HCT116 (cell line): ENCODE data around the gene ATP8A2. TPM values are rescaled to one million over a fixed set of nuclear protein-coding genes. Genes with fewer than 3 reads are reported as not detected.

Experiments used
- ATAC-seq: fragments of 200-7000 bp; cut with Tn5 transposase; 2 replicates; pipeline ENCODE4 v1.9.1; 2020; ENCODE audit warnings: mild to moderate bottlenecking, moderate library complexity
- BruUV-seq: library from RNA; stranded (reverse); fragments of 400-500 nt; replicated peaks from 2 replicates; lab custom pipeline; 2021; lab: Mats Ljungman, UMichigan
- CTCF ChIA-PET: fragments of 300-600 bp; sonication (Branson Sonifier 250); formaldehyde crosslinking; loops from one replicate; lab custom pipeline; 2021; ENCODE audit warnings: antibody characterized with exemption; lab: Charles Lee
- POLR2A ChIA-PET: fragments of 300-600, 350-600 bp; sonication (Branson Sonifier 250); formaldehyde crosslinking; loops from one replicate; lab custom pipeline; 2021; ENCODE audit warnings: antibody characterized with exemption; lab: Charles Lee
- RAD21 ChIA-PET, 2 experiments: fragments of 300-600 bp; sonication (Branson Sonifier 250); formaldehyde crosslinking; loops; one replicate each; lab custom pipeline; 2023; ENCODE audit warnings: low total read pairs in 2 of 2; ENCODE audit not compliant: uncharacterized antibody in 2 of 2, unreplicated experiment in 2 of 2, low non-redundant PET in 1 of 2; lab: Charles Lee
- DNase-seq: peaks from one replicate; pipeline ENCODE4 v3.0.0-alpha.2; 2010; ENCODE audit warnings: low read depth, low spot score
- H2AFZ ChIP-seq: fragments of 200-600 bp; shearing (Covaris generic), sonication (generic); 2 replicates; pipeline ENCODE4 v1.6.1; 2017; ENCODE audit warnings: low read depth, mixed run types, mixed read lengths, antibody characterized with exemption, low read length; ENCODE audit not compliant: poor library complexity, severe bottlenecking
- H3K27ac ChIP-seq: 2 replicates; pipeline ENCODE4 v1.5.1; 2012; ENCODE audit warnings: low read depth, low read length
- H3K27me3 ChIP-seq: fragments of 200-600 bp; sonication (generic); 2 replicates; pipeline ENCODE4 v1.6.1; 2016; ENCODE audit warnings: mixed run types, low read length, mixed read lengths; ENCODE audit not compliant: insufficient read depth
- H3K36me3 ChIP-seq, 2 experiments: fragments of 200-500 bp in 1 of 2; fragments of 200-600 bp in 1 of 2; sonication (Bioruptor generic) in 1 of 2; sonication (generic) in 1 of 2; 2 replicates each; pipeline versions ENCODE4 v1.5.1 to v1.6.1; 2014 to 2016; ENCODE audit warnings: low read length in 2 of 2, inconsistent platforms in 1 of 2, mixed read lengths in 1 of 2, mixed run types in 1 of 2; ENCODE audit not compliant: insufficient read depth in 2 of 2, control insufficient read depth in 1 of 2
- H3K4me1 ChIP-seq, 2 experiments: fragments of 200-600 bp in 1 of 2; sonication (generic) in 1 of 2; 2 replicates each; pipeline versions ENCODE4 v1.5.1 to v1.6.1; 2012 to 2017; ENCODE audit warnings: low read length in 2 of 2, inconsistent platforms in 1 of 2, mild to moderate bottlenecking in 1 of 2, mixed read lengths in 1 of 2, mixed run types in 1 of 2, moderate library complexity in 1 of 2; ENCODE audit not compliant: insufficient read depth in 2 of 2, control insufficient read depth in 1 of 2
- H3K4me2 ChIP-seq: fragments of 200-600 bp; sonication (generic); 2 replicates; pipeline ENCODE4 v1.6.1; 2017; ENCODE audit warnings: mixed run types, low read length, mixed read lengths
- H3K4me3 ChIP-seq, 2 experiments: fragments of 200-600 bp in 1 of 2; sonication (generic) in 1 of 2; replicated peaks in 1 of 2; 2 replicates each; pipeline ENCODE4 v1.5.1; 2011 to 2016; ENCODE audit warnings: low read length in 2 of 2, control low read depth in 1 of 2, low read depth in 1 of 2, mild to moderate bottlenecking in 1 of 2, mixed read lengths in 1 of 2, mixed run types in 1 of 2
- H3K79me2 ChIP-seq: fragments of 200-600 bp; sonication (generic); 2 replicates; pipeline ENCODE4 v1.6.1; 2017; ENCODE audit warnings: mild to moderate bottlenecking, mixed run types, low read length, moderate library complexity, mixed read lengths; ENCODE audit not compliant: insufficient read depth
- H3K9ac ChIP-seq: fragments of 200-600 bp; sonication (generic); 2 replicates; pipeline ENCODE4 v1.6.1; 2016; ENCODE audit warnings: low read length, mixed read lengths
- H3K9me2 ChIP-seq: fragments of 200-600 bp; sonication (generic), shearing (Covaris generic); 2 replicates; pipeline ENCODE4 v1.6.1; 2017; ENCODE audit warnings: mixed run types, mild to moderate bottlenecking, moderate library complexity; ENCODE audit not compliant: insufficient read depth
- H3K9me3 ChIP-seq, 2 experiments: fragments of 200-500 bp in 1 of 2; fragments of 200-600 bp in 1 of 2; sonication (Bioruptor generic) in 1 of 2; sonication (generic) in 1 of 2; 2 replicates each; pipeline ENCODE4 v1.6.1; 2014 to 2017; ENCODE audit warnings: low read length in 2 of 2, mixed read lengths in 2 of 2, inconsistent platforms in 1 of 2, low read depth in 1 of 2, mild to moderate bottlenecking in 1 of 2, mixed run types in 1 of 2, moderate library complexity in 1 of 2; ENCODE audit not compliant: control insufficient read depth in 1 of 2, insufficient read depth in 1 of 2
- H4K20me1 ChIP-seq: fragments of 200-600 bp; sonication (generic), shearing (Covaris generic); 2 replicates; pipeline ENCODE4 v1.6.1; 2017; ENCODE audit warnings: mixed run types, mild to moderate bottlenecking, moderate library complexity; ENCODE audit not compliant: insufficient read depth
- CBX3 ChIP-seq: IDR thresholded peaks from 2 replicates; pipeline ENCODE4 v1.6.1; 2012; ENCODE audit warnings: low read depth
- CEBPB ChIP-seq: IDR thresholded peaks from 2 replicates; pipeline ENCODE4 v1.6.1; 2012; ENCODE audit warnings: low read depth
- ELF1 ChIP-seq: IDR thresholded peaks from 2 replicates; pipeline ENCODE4 v1.6.1; 2012; ENCODE audit warnings: low read depth, borderline replicate concordance
- EZH2 ChIP-seq: fragments of 200-600 bp; sonication (generic); IDR thresholded peaks from 2 replicates; pipeline ENCODE4 v1.6.1; 2017; ENCODE audit warnings: antibody characterized with exemption, mixed run types
- EZH2phosphoT487 ChIP-seq: fragments of 200-600 bp; IDR thresholded peaks from 2 replicates; pipeline ENCODE4 v1.6.1; 2018; ENCODE audit warnings: antibody characterized with exemption, borderline replicate concordance
- FOSL1 ChIP-seq: IDR thresholded peaks from 2 replicates; pipeline ENCODE4 v1.6.1; 2012; ENCODE audit warnings: low read depth
- JUND ChIP-seq: IDR thresholded peaks from 2 replicates; pipeline ENCODE4 v1.6.1; 2012
- POLR2A ChIP-seq: IDR thresholded peaks from 2 replicates; pipeline ENCODE4 v1.7.0; 2011; ENCODE audit warnings: borderline replicate concordance; ENCODE audit not compliant: insufficient read depth, insufficient read length; ENCODE audit errors: extremely low read depth
- POLR2AphosphoS5 ChIP-seq: IDR thresholded peaks from 2 replicates; pipeline ENCODE4 v1.6.1; 2011; ENCODE audit warnings: mild to moderate bottlenecking, low read depth, low read length, moderate library complexity
- RAD21 ChIP-seq: IDR thresholded peaks from 2 replicates; pipeline ENCODE4 v1.6.1; 2012; ENCODE audit warnings: low read depth, mild to moderate bottlenecking
- SIN3A ChIP-seq: IDR thresholded peaks from 2 replicates; pipeline ENCODE4 v1.6.1; 2012; ENCODE audit warnings: low read depth
- SP1 ChIP-seq: IDR thresholded peaks from 2 replicates; pipeline ENCODE4 v1.6.1; 2012; ENCODE audit warnings: low read depth
- SRF ChIP-seq: IDR thresholded peaks from 2 replicates; pipeline ENCODE4 v1.6.1; 2012; ENCODE audit warnings: low read depth
- TCF7L2 ChIP-seq: IDR thresholded peaks from 2 replicates; pipeline ENCODE4 v1.7.0; 2011; ENCODE audit warnings: borderline replicate concordance, inconsistent platforms; ENCODE audit not compliant: insufficient read depth, insufficient read length; ENCODE audit errors: extremely low read depth
- ZNF274 ChIP-seq: fragments of 200-500 bp; sonication (Bioruptor generic); IDR thresholded peaks from 2 replicates; pipeline ENCODE4 v1.6.1; 2014; ENCODE audit warnings: mild to moderate bottlenecking, low read depth, low read length, inconsistent platforms
- intact Hi-C: fragments of 100-400 bp; cut with micrococcal nuclease; formaldehyde crosslinking; loops from 2 replicates; pipeline ENCODE4 v1.10.0; 2022
- total RNA-seq: library from RNA; stranded (reverse); gene quantifications from one replicate; pipeline ENCODE4 v1.2.1, GENCODE V29; 2021; ENCODE audit not compliant: unreplicated experiment
- TF ChIP-seq, protein P1 (sequence below): IDR thresholded peaks from 2 replicates; pipeline ENCODE4 v1.6.1; 2012; ENCODE audit warnings: low read depth
- TF ChIP-seq, protein P2 (sequence below): IDR thresholded peaks from 2 replicates; pipeline ENCODE4 v1.6.1; 2012
- TF ChIP-seq, protein P3 (sequence below): IDR thresholded peaks from 2 replicates; pipeline ENCODE4 v1.6.1; 2011; ENCODE audit warnings: mild to moderate bottlenecking, low read length, moderate library complexity; ENCODE audit not compliant: insufficient replicate concordance; ENCODE audit errors: extremely low read depth
- TF ChIP-seq, protein P4 (sequence below), 3 experiments: fragments of 200-600 bp in 1 of 3; sonication (generic) in 1 of 3; IDR thresholded peaks in 2 of 3; conservative IDR thresholded peaks in 1 of 3; 2 replicates each; pipeline ENCODE4 v1.5.1; 2012 to 2017; ENCODE audit warnings: low read depth in 2 of 3, low read length in 2 of 3, antibody characterized with exemption in 1 of 3, borderline replicate concordance in 1 of 3, control low read depth in 1 of 3, mild to moderate bottlenecking in 1 of 3, mixed read lengths in 1 of 3, mixed run types in 1 of 3, moderate library complexity in 1 of 3; ENCODE audit not compliant: insufficient read depth in 1 of 3

ATP8A2 gene
- total RNA-seq, 1 experiment from 2014 or later = not detected

DNA sequence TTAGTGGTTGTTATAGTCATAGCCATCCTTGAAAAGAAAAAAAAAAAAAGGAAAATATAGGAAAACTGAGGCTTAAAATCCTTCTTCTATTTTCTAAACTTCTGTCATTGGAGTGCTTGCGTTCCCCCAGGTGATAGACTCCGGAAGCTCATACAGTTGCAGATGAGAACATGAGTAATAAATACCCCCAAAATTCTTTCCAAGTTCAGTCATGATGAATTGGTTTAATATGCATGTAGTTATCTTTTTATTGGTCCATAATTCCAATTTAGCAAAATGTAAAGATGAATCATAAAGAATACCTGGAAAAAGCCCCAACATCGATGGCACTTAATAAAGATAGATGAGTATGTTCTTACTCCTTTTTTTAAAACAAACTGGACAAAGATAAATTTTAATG lies 487.8 kb downstream of the ATP8A2 start:
- no peak for DNase-seq

More for the DNA sequence above, 487.8 kb downstream of the ATP8A2 start:
- ChIA-PET RAD21 (no interaction called here), POLR2A (no interaction called here), CTCF (no interaction called here)
- Histone ChIP-seq H3K79me2 (no peaks in the 10 kb centered on the region), H3K4me3 (no peak overlapping the region), H3K27me3 (peaks cover 38% of the 10 kb centered on the region), H2AFZ (no peak overlapping the region), H3K27ac (no peak overlapping the region), H3K9ac (no peak overlapping the region), H3K9me2 (no peaks in the 10 kb centered on the region), H3K36me3 (no peaks in the 10 kb centered on the region), H3K9me3 (no peaks in the 10 kb centered on the region), H3K4me1 (no peaks in the 10 kb centered on the region), H3K4me2 (no peak overlapping the region), H4K20me1 (no peaks in the 10 kb centered on the region)
- BruUV-seq = no TSS peak
- TF ChIP-seq RAD21 (no peak), ELF1 (no peak), POLR2A (no peak), SRF (no peak), TCF7L2 (no peak), SIN3A (no peak), FOSL1 (no peak), EZH2 (no peak), CBX3 (no peak), POLR2AphosphoS5 (no peak), ZNF274 (no peak), JUND (no peak), SP1 (no peak), EZH2phosphoT487 (no peak), CEBPB (no peak)
- TF ChIP-seq, protein P1, sequence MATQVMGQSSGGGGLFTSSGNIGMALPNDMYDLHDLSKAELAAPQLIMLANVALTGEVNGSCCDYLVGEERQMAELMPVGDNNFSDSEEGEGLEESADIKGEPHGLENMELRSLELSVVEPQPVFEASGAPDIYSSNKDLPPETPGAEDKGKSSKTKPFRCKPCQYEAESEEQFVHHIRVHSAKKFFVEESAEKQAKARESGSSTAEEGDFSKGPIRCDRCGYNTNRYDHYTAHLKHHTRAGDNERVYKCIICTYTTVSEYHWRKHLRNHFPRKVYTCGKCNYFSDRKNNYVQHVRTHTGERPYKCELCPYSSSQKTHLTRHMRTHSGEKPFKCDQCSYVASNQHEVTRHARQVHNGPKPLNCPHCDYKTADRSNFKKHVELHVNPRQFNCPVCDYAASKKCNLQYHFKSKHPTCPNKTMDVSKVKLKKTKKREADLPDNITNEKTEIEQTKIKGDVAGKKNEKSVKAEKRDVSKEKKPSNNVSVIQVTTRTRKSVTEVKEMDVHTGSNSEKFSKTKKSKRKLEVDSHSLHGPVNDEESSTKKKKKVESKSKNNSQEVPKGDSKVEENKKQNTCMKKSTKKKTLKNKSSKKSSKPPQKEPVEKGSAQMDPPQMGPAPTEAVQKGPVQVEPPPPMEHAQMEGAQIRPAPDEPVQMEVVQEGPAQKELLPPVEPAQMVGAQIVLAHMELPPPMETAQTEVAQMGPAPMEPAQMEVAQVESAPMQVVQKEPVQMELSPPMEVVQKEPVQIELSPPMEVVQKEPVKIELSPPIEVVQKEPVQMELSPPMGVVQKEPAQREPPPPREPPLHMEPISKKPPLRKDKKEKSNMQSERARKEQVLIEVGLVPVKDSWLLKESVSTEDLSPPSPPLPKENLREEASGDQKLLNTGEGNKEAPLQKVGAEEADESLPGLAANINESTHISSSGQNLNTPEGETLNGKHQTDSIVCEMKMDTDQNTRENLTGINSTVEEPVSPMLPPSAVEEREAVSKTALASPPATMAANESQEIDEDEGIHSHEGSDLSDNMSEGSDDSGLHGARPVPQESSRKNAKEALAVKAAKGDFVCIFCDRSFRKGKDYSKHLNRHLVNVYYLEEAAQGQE = no peak
- TF ChIP-seq, protein P2, sequence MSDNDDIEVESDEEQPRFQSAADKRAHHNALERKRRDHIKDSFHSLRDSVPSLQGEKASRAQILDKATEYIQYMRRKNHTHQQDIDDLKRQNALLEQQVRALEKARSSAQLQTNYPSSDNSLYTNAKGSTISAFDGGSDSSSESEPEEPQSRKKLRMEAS = no peak
- TF ChIP-seq, protein P3, sequence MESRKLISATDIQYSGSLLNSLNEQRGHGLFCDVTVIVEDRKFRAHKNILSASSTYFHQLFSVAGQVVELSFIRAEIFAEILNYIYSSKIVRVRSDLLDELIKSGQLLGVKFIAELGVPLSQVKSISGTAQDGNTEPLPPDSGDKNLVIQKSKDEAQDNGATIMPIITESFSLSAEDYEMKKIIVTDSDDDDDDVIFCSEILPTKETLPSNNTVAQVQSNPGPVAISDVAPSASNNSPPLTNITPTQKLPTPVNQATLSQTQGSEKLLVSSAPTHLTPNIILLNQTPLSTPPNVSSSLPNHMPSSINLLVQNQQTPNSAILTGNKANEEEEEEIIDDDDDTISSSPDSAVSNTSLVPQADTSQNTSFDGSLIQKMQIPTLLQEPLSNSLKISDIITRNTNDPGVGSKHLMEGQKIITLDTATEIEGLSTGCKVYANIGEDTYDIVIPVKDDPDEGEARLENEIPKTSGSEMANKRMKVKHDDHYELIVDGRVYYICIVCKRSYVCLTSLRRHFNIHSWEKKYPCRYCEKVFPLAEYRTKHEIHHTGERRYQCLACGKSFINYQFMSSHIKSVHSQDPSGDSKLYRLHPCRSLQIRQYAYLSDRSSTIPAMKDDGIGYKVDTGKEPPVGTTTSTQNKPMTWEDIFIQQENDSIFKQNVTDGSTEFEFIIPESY = no peak
- TF ChIP-seq, protein P4, sequence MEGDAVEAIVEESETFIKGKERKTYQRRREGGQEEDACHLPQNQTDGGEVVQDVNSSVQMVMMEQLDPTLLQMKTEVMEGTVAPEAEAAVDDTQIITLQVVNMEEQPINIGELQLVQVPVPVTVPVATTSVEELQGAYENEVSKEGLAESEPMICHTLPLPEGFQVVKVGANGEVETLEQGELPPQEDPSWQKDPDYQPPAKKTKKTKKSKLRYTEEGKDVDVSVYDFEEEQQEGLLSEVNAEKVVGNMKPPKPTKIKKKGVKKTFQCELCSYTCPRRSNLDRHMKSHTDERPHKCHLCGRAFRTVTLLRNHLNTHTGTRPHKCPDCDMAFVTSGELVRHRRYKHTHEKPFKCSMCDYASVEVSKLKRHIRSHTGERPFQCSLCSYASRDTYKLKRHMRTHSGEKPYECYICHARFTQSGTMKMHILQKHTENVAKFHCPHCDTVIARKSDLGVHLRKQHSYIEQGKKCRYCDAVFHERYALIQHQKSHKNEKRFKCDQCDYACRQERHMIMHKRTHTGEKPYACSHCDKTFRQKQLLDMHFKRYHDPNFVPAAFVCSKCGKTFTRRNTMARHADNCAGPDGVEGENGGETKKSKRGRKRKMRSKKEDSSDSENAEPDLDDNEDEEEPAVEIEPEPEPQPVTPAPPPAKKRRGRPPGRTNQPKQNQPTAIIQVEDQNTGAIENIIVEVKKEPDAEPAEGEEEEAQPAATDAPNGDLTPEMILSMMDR (IDR thresholded peaks at IDR 0.05 in 2 of 3, conservative IDR thresholded peaks at IDR 0.05 in 1 of 3; ENCODE audit: borderline replicate concordance in 1 of 3, insufficient read depth in 1 of 3, low read depth in 2 of 3, low read length in 2 of 3) = no peak
- no peak for ATAC-seq
- intact Hi-C loops = no loop called here
